ENCODE data around the gene HOMER3.

The HOMER3 gene

DNA sequence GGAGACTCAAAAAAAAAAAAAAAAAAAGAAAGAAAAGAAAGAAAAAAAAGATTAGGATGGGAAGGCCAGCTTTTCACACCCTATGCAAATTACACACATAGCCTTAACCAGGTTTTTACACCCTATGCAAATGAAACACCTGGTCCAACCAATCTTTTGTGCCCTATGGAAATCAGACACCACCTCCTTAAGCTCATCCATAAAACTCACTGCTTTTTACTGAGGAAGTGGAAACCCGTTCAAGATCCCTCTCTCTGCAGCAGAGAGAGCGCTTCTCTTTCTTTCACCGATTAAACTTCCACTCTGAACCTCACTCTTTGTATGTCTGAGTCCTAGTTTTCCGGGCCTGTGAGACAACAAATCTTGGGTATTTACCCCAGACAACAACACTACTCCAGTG is 25.3 kb upstream of the HOMER3 start (continued):
- TF ChIP-seq CSDC2 (CRISPR knock-in tag; IDR thresholded peaks at IDR 0.05) (no peak), ZNF70 (CRISPR knock-in tag; IDR thresholded peaks at IDR 0.05) (no peak), TOX (CRISPR knock-in tag; IDR thresholded peaks at IDR 0.05; ENCODE audit: borderline replicate concordance) (no peak), ZFP30 (CRISPR knock-in tag; IDR thresholded peaks at IDR 0.05) (no peak), ISL1 (CRISPR knock-in tag; IDR thresholded peaks at IDR 0.05) (no peak)

DNA sequence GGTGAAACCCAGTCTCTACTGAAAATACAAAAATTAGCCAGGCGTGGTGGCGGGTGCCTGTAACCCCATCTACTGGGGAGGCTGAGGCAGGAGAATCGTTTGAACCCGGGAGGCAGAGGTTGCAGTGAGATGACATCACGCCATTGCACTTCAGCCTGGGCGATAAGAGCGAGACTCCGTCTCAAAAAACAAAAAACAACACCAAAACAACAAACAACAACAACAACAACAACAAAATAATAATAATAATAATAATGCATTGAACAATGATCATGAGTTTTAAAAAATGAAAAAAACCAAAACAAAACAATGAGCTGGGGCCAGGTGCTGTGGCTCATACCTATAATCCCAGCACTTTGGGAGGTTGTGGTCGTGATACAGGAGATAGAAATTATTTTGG is 23.1 kb upstream of the HOMER3 start:
- no peak for ATAC-seq
- TF ChIP-seq ZFP30 (CRISPR knock-in tag; IDR thresholded peaks at IDR 0.05) = no peak
- no peak for TF ChIP-seq ESRRG (CRISPR knock-in tag; IDR thresholded peaks at IDR 0.05)

- no peak for TF ChIP-seq ZC3H10 (CRISPR knock-in tag; IDR thresholded peaks at IDR 0.05)
- no peak for TF ChIP-seq ZNF70 (CRISPR knock-in tag; IDR thresholded peaks at IDR 0.05)
- no peak for TF ChIP-seq OSR1 (CRISPR knock-in tag; IDR thresholded peaks at IDR 0.05)
- TF ChIP-seq SNAI2 (CRISPR knock-in tag; IDR thresholded peaks at IDR 0.05) = no peak
- no peak for TF ChIP-seq TCF4 (CRISPR knock-in tag; IDR thresholded peaks at IDR 0.05; ENCODE audit: borderline replicate concordance)
- TF ChIP-seq ZNF565 (CRISPR knock-in tag; conservative IDR thresholded peaks at IDR 0.05; ENCODE audit: low read depth) = no peak
- TF ChIP-seq RARB (CRISPR knock-in tag; IDR thresholded peaks at IDR 0.05) = no peak
- TF ChIP-seq, protein P1, sequence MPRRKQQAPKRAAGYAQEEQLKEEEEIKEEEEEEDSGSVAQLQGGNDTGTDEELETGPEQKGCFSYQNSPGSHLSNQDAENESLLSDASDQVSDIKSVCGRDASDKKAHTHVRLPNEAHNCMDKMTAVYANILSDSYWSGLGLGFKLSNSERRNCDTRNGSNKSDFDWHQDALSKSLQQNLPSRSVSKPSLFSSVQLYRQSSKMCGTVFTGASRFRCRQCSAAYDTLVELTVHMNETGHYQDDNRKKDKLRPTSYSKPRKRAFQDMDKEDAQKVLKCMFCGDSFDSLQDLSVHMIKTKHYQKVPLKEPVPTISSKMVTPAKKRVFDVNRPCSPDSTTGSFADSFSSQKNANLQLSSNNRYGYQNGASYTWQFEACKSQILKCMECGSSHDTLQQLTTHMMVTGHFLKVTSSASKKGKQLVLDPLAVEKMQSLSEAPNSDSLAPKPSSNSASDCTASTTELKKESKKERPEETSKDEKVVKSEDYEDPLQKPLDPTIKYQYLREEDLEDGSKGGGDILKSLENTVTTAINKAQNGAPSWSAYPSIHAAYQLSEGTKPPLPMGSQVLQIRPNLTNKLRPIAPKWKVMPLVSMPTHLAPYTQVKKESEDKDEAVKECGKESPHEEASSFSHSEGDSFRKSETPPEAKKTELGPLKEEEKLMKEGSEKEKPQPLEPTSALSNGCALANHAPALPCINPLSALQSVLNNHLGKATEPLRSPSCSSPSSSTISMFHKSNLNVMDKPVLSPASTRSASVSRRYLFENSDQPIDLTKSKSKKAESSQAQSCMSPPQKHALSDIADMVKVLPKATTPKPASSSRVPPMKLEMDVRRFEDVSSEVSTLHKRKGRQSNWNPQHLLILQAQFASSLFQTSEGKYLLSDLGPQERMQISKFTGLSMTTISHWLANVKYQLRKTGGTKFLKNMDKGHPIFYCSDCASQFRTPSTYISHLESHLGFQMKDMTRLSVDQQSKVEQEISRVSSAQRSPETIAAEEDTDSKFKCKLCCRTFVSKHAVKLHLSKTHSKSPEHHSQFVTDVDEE (CRISPR knock-in tag; IDR thresholded peaks at IDR 0.05) = no peak
- TF ChIP-seq, protein P2, sequence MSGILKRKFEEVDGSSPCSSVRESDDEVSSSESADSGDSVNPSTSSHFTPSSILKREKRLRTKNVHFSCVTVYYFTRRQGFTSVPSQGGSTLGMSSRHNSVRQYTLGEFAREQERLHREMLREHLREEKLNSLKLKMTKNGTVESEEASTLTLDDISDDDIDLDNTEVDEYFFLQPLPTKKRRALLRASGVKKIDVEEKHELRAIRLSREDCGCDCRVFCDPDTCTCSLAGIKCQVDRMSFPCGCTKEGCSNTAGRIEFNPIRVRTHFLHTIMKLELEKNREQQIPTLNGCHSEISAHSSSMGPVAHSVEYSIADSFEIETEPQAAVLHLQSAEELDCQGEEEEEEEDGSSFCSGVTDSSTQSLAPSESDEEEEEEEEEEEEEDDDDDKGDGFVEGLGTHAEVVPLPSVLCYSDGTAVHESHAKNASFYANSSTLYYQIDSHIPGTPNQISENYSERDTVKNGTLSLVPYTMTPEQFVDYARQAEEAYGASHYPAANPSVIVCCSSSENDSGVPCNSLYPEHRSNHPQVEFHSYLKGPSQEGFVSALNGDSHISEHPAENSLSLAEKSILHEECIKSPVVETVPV (CRISPR knock-in tag; IDR thresholded peaks at IDR 0.05) = no peak
- no peak for TF ChIP-seq CSDC2 (CRISPR knock-in tag; IDR thresholded peaks at IDR 0.05)
- peak; percentile 27; the same call in 1 of the 3 replicates for ATAC-seq
These were observed 21.0 kb upstream of the HOMER3 start for GRCh38 chr19:18961767-18962620.

- TF ChIP-seq, protein P2 (CRISPR knock-in tag; IDR thresholded peaks at IDR 0.05) = no peak
- TF ChIP-seq ZNF565 (CRISPR knock-in tag; conservative IDR thresholded peaks at IDR 0.05; ENCODE audit: low read depth) (no peak), TOX (CRISPR knock-in tag; IDR thresholded peaks at IDR 0.05; ENCODE audit: borderline replicate concordance) (no peak), ZNF8 (CRISPR knock-in tag; IDR thresholded peaks at IDR 0.05) (no peak), PPARA (CRISPR knock-in tag; IDR thresholded peaks at IDR 0.05; ENCODE audit: borderline replicate concordance) (no peak), CREB5 (CRISPR knock-in tag; IDR thresholded peaks at IDR 0.05; ENCODE audit: low read depth) (no peak), ISL1 (CRISPR knock-in tag; IDR thresholded peaks at IDR 0.05) (no peak), ZNF70 (CRISPR knock-in tag; IDR thresholded peaks at IDR 0.05) (no peak), ZFP30 (CRISPR knock-in tag; IDR thresholded peaks at IDR 0.05) (no peak)
- ATAC-seq = no peak
These were observed 19.4 kb upstream of the HOMER3 start for GRCh38 chr19:18960370-18960769.

DNA sequence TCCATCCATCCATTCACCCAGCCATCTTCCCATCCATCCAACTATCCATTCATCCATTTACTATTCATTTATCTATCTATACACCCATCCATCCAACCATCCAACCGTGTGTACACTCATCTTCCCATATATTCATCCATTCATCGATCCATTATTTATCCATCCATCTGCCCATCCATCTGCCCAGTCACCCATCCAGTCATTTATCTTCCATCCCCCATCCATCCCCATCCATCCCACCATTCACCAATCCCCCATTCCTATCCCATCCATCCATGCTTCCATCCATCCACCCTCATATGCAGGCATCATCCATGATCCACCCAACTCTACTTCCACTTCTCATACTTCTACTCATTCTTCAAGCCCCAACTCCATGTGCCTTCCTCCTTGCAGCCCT is 14.0 kb upstream of the HOMER3 start:
- TF ChIP-seq ESRRG (CRISPR knock-in tag; IDR thresholded peaks at IDR 0.05) = no peak
- TF ChIP-seq, protein P2 (CRISPR knock-in tag; IDR thresholded peaks at IDR 0.05) = no peak
- ATAC-seq = no peak

All from SK-N-SH treated with all-trans-retinoic acid at 6 μM for 48 hours (cell line).